K562 (cell line): ENCODE data around the gene AIM2. TPM values are rescaled to one million over a fixed set of nuclear protein-coding genes. Genes with fewer than 3 reads are reported as not detected.

Source experiments
- ATAC-seq: fragments of 200-7000 bp; cut with Tn5 transposase; 3 replicates; pipeline ENCODE4 v1.9.1; 2020; ENCODE audit warnings: moderate library complexity
- BruUV-seq: library from RNA; stranded (reverse); fragments of 400-500 nt; replicated peaks from 2 replicates; lab custom pipeline; 2021; lab: Mats Ljungman, UMichigan
- CTCF ChIA-PET: fragments of 300-600 bp; formaldehyde crosslinking; extraction: SDS; loops from one replicate; lab custom pipeline; 2021; ENCODE audit warnings: low intra/inter-chr PET ratio; lab: Yijun Ruan, JAX
- POLR2A ChIA-PET: fragments of 300-600, 350-650 bp; sonication (Branson Sonifier 250); formaldehyde crosslinking; extraction: SDS; loops from one replicate; lab custom pipeline; 2021; ENCODE audit warnings: antibody characterized with exemption, inconsistent platforms; lab: Yijun Ruan, JAX
- DNase-seq, 4 experiments: peaks; one replicate each; pipeline versions ENCODE4 v3.0.0 to v3.0.0-alpha.2; 2011 to 2018; ENCODE audit warnings: low spot score in 3 of 4, mixed read lengths in 3 of 4; ENCODE audit errors: extremely low read depth in 1 of 4
- FAIRE-seq: peaks from 2 replicates; lab custom pipeline; 2011; peaks lifted over from hg19 to GRCh38; lab: Jason Lieb, UNC
- H2AFZ ChIP-seq: 2 replicates; pipeline ENCODE4 v1.6.0; 2011; ENCODE audit warnings: low read depth, low read length, control low read depth, inconsistent platforms
- H3K27ac ChIP-seq: fragments of 200-600 bp; 3 replicates; pipeline ENCODE4 v1.8.0; 2011; ENCODE audit warnings: low read depth, mild to moderate bottlenecking, control low read depth, inconsistent platforms, low read length, moderate library complexity, mixed read lengths; ENCODE audit errors: extremely low read depth
- H3K27me3 ChIP-seq, 2 experiments: fragments of 300-600 bp in 1 of 2; 2 replicates in 1 of 2; 3 replicates in 1 of 2; pipeline versions ENCODE4 v1.6.0 to v1.8.0; 2011; ENCODE audit warnings: inconsistent platforms in 2 of 2, low read length in 2 of 2, mild to moderate bottlenecking in 1 of 2, mixed read lengths in 1 of 2, moderate library complexity in 1 of 2; ENCODE audit not compliant: control insufficient read depth in 2 of 2, insufficient read depth in 2 of 2
- H3K36me3 ChIP-seq: fragments of 300-600 bp; 3 replicates; pipeline ENCODE4 v1.8.0; 2011; ENCODE audit warnings: mild to moderate bottlenecking, low read length, inconsistent platforms; ENCODE audit not compliant: control insufficient read depth, insufficient read depth
- H3K4me1 ChIP-seq, 2 experiments: fragments of 200-600 bp in 1 of 2; replicated peaks in 1 of 2; 2 replicates in 1 of 2; 3 replicates in 1 of 2; pipeline versions ENCODE4 v1.5.1 to v1.8.0; 2011; ENCODE audit warnings: inconsistent platforms in 2 of 2, low read length in 2 of 2, mild to moderate bottlenecking in 1 of 2, mixed read lengths in 1 of 2, moderate library complexity in 1 of 2; ENCODE audit not compliant: control insufficient read depth in 2 of 2, insufficient read depth in 2 of 2
- H3K4me2 ChIP-seq: 2 replicates; pipeline ENCODE4 v1.6.1; 2011; ENCODE audit warnings: low read length, control low read depth, inconsistent platforms, mixed read lengths; ENCODE audit not compliant: insufficient read depth
- H3K4me3 ChIP-seq: fragments of 200-600 bp; sonication (generic), shearing (Covaris generic); 2 replicates; pipeline ENCODE4 v1.5.1; 2016; ENCODE audit warnings: control low read depth, inconsistent platforms
- H3K79me2 ChIP-seq: fragments of 200-600 bp; 3 replicates; pipeline ENCODE4 v1.8.0; 2011; ENCODE audit warnings: low read length, inconsistent platforms; ENCODE audit not compliant: control insufficient read depth, insufficient read depth
- H3K9ac ChIP-seq, 2 experiments: 2 replicates each; pipeline versions ENCODE4 v1.6.0 to v1.6.1; 2011; ENCODE audit warnings: low read depth in 2 of 2, low read length in 2 of 2, control low read depth in 1 of 2, inconsistent platforms in 1 of 2, mild to moderate bottlenecking in 1 of 2, mixed read lengths in 1 of 2; ENCODE audit not compliant: insufficient read depth in 1 of 2
- H3K9me1 ChIP-seq: one replicate; pipeline ENCODE4 v1.6.0; 2011; ENCODE audit warnings: inconsistent platforms, mild to moderate bottlenecking, low read length, moderate library complexity; ENCODE audit not compliant: control insufficient read depth, insufficient read depth
- H3K9me3 ChIP-seq: replicated peaks from 2 replicates; pipeline ENCODE4 v1.5.1; 2011; ENCODE audit warnings: low read depth, low read length, inconsistent platforms; ENCODE audit not compliant: control insufficient read depth, insufficient read depth
- H4K20me1 ChIP-seq: replicated peaks from 2 replicates; pipeline ENCODE4 v1.6.1; 2011; ENCODE audit warnings: low read length, inconsistent platforms, mixed read lengths; ENCODE audit not compliant: control insufficient read depth, insufficient read depth
- CUX1 ChIP-seq: fragments of 200-800 bp; sonication (Bioruptor generic); IDR thresholded peaks from 2 replicates; pipeline ENCODE4 v1.6.1; 2016; ENCODE audit warnings: missing genetic modification characterization, missing compliant biosample characterization
- SFPQ ChIP-seq: fragments of 200-400 bp; formaldehyde crosslinking; IDR thresholded peaks from 2 replicates; pipeline ENCODE4 v1.6.1; 2017; ENCODE audit warnings: mild to moderate bottlenecking, low read depth, low read length, moderate library complexity
- WGBS: fragments of 100-300 bp; shearing (Covaris generic); methylation state at CpG from one replicate; pipeline ENCODE4 v1.1.6; 2016; ENCODE audit warnings: low coverage, mixed read lengths; ENCODE audit not compliant: insufficient coverage; ENCODE audit errors: missing lambda C conversion rate; 5-methylcytosine and 5-hydroxymethylcytosine counted together
- in situ Hi-C: fragments of 300-500 bp; cut with MboI; formaldehyde crosslinking; loops from 4 replicates; pipeline ENCODE4 v1.15.0; 2018; ENCODE audit warnings: inconsistent platforms, mixed read lengths
- intact Hi-C: fragments of 100-400 bp; cut with micrococcal nuclease; formaldehyde crosslinking; loops from 2 replicates; pipeline ENCODE4 v1.14.2; 2022
- polyA plus RNA-seq, 8 experiments: library from polyadenylated mRNA; depleted of rRNA in 4 of 8; stranded (reverse) in 5 of 8; unstranded in 3 of 8; fragments of >200 nt; fragmentation: Nextera tagmentation in 2 of 8; fragmentation: Illumina TruSeq in 1 of 8; extraction: Ambion mirVana in 2 of 8; extraction: Trizol in 1 of 8; gene quantifications; 2 replicates each; pipeline versions ENCODE4 v1.2.1 to v1.2.3, GENCODE V29; 2011 to 2014; ENCODE audit warnings: inconsistent platforms in 1 of 8, missing spikeins in 1 of 8
- total RNA-seq, 7 experiments: library from RNA; depleted of rRNA in 6 of 7; stranded (reverse); fragments of >200 nt in 6 of 7; fragmentation: Illumina TruSeq in 2 of 7; extraction: Trizol in 2 of 7; gene quantifications; 2 replicates each; pipeline versions ENCODE4 v1.2.1 to v1.2.3, GENCODE V29; 2011 to 2021; ENCODE audit warnings: low replicate concordance in 1 of 7

Gene AIM2
- total and polyA plus RNA-seq, 9 of the 15 experiments (the other 6 are each of a cell fraction or from before 2014, with no cell fraction given), result 0.10 to 0.95 (median 0.22) TPM

GRCh38 chr1:159014851-159015250 lies 61.7 kb downstream of the AIM2 start:
- CTCF ChIA-PET, result no interaction called here
- BruUV-seq, result no TSS peak
- POLR2A ChIA-PET, result no interaction called here
- H3K9me1 ChIP-seq, result no peaks in the 10 kb centered on the region
- in situ Hi-C loops, result no loop called here
- no peaks in the 10 kb centered on the region; the same call in 1 of the 2 replicates for H3K9me3 ChIP-seq
- no peak overlapping the region for H3K27ac ChIP-seq
- TF ChIP-seq CUX1 (CRISPR knock-in tag), result peak; percentile 10; the same call in 1 of the 2 replicates
- no peak for TF ChIP-seq SFPQ
- no peaks in the 10 kb centered on the region; a peak in 2 of 5 replicates for H3K4me1 ChIP-seq
- H4K20me1 ChIP-seq, result no peaks in the 10 kb centered on the region
- no peak overlapping the region for H3K4me2 ChIP-seq
- H3K4me3 ChIP-seq, result no peak overlapping the region
- H3K9ac ChIP-seq, result no peak overlapping the region
- ATAC-seq (no peak), FAIRE-seq (no peak), DNase-seq (no peak)
- no peaks in the 10 kb centered on the region for H3K36me3 ChIP-seq
- intact Hi-C loops, result no loop called here
- 24% methylated on average over 3 of the region's 3 CpGs for WGBS
- no peaks in the 10 kb centered on the region for H3K27me3 ChIP-seq
- no peak overlapping the region for H2AFZ ChIP-seq
- H3K79me2 ChIP-seq, result no peaks in the 10 kb centered on the region
